ENCODE measurements around the gene IL17RA. TPM values are rescaled to one million over a fixed set of nuclear protein-coding genes. Genes with fewer than 3 reads are reported as not detected.
"Not testable (repeated sequence)": the region's sequence is repeated elsewhere in the genome, so short reads cannot be mapped to it uniquely, and the experiment has no call there.

The IL17RA gene
- polyA plus RNA-seq, 1 experiment = 20.3 TPM

GRCh38 chr22:17140826-17141766 lies 56.3 kb downstream of the IL17RA start:
- CTCF ChIA-PET = interaction anchor here (5.2 kb wide), 1 partner anchor 31 kb away, joined by 26 read pairs; no protein-coding TSS in a partner anchor
- TF ChIP-seq CTCF (IDR thresholded peaks at IDR 0.05; ENCODE audit: low read depth, low read length) = no peak
- POLR2A ChIA-PET = no interaction called here
- no peak for DNase-seq (ENCODE audit: low read depth, low spot score)
- H3K27me3 ChIP-seq (ENCODE audit: control insufficient read depth, insufficient read depth, low read length) = no peaks in the 10 kb centered on the region
- no peak overlapping the region for H3K27ac ChIP-seq (ENCODE audit: low read depth, low read length)
- H3K4me3 ChIP-seq (ENCODE audit: low read depth, low read length) = no peak overlapping the region
- no peaks in the 10 kb centered on the region; the same call in 1 of the 2 replicates for H3K9me3 ChIP-seq (ENCODE audit: control insufficient read depth, insufficient read depth, low read length)

GRCh38 chr22:17143101-17143500 lies 58.3 kb downstream of the IL17RA start:
- no peaks in the 10 kb centered on the region for H3K27me3 ChIP-seq (ENCODE audit: control insufficient read depth, insufficient read depth, low read length)
- no peak for TF ChIP-seq CTCF (IDR thresholded peaks at IDR 0.05; ENCODE audit: low read depth, low read length)
- CTCF ChIA-PET = interaction anchor here (5.2 kb wide), 1 partner anchor 29 kb away, joined by 26 read pairs; no protein-coding TSS in a partner anchor
- no peak overlapping the region for H3K27ac ChIP-seq (ENCODE audit: low read depth, low read length)
- no peak for DNase-seq (ENCODE audit: low read depth, low spot score)
- POLR2A ChIA-PET = no interaction called here
- H3K4me3 ChIP-seq (ENCODE audit: low read depth, low read length) = no peak overlapping the region
- H3K9me3 ChIP-seq (ENCODE audit: control insufficient read depth, insufficient read depth, low read length) = no peaks in the 10 kb centered on the region; the same call in 1 of the 2 replicates

GRCh38 chr22:17143826-17144225 lies 59.0 kb downstream of the IL17RA start:
- no peak overlapping the region for H3K27ac ChIP-seq (ENCODE audit: low read depth, low read length)

GRCh38 chr22:17145021-17145680 lies 60.4 kb downstream of the IL17RA start:
- Histone ChIP-seq H3K9me3 (ENCODE audit: control insufficient read depth, insufficient read depth, low read length) (no peaks in the 10 kb centered on the region; the same call in 1 of the 2 replicates), H3K27ac (ENCODE audit: low read depth, low read length) (no peak overlapping the region), H3K27me3 (ENCODE audit: control insufficient read depth, insufficient read depth, low read length) (no peaks in the 10 kb centered on the region), H3K4me3 (ENCODE audit: low read depth, low read length) (no peak overlapping the region)
- CTCF ChIA-PET = interaction anchor here (0.7 to 5.2 kb wide), 2 partner anchors 23 to 27 kb away, joined by 4 to 26 read pairs; no protein-coding TSS in a partner anchor
- TF ChIP-seq CTCF (IDR thresholded peaks at IDR 0.05; ENCODE audit: low read depth, low read length) = no peak
- POLR2A ChIA-PET = no interaction called here
- no peak for DNase-seq (ENCODE audit: low read depth, low spot score)

More at GRCh38 chr22:17143826-17144225, 59.0 kb downstream of the IL17RA start:
- no peak for DNase-seq (ENCODE audit: low read depth, low spot score)
- H3K4me3 ChIP-seq (ENCODE audit: low read depth, low read length) = no peak overlapping the region
- TF ChIP-seq CTCF (IDR thresholded peaks at IDR 0.05; ENCODE audit: low read depth, low read length) = no peak
- H3K27me3 ChIP-seq (ENCODE audit: control insufficient read depth, insufficient read depth, low read length) = no peaks in the 10 kb centered on the region
- POLR2A ChIA-PET = interaction anchor here (0.8 kb wide), 1 partner anchor 8 kb away, joined by 3 read pairs; no protein-coding TSS in a partner anchor
- no peaks in the 10 kb centered on the region; the same call in 1 of the 2 replicates for H3K9me3 ChIP-seq (ENCODE audit: control insufficient read depth, insufficient read depth, low read length)
- CTCF ChIA-PET = interaction anchor here (5.2 kb wide), 1 partner anchor 28 kb away, joined by 26 read pairs; no protein-coding TSS in a partner anchor

- not testable (repeated sequence) for H3K27me3 ChIP-seq (ENCODE audit: control insufficient read depth, insufficient read depth, low read length)
Measured at GRCh38 chr22:17147458-17147857, 62.7 kb downstream of the IL17RA start.

More at GRCh38 chr22:17147458-17147857, 62.7 kb downstream of the IL17RA start:
- CTCF ChIA-PET = interaction anchor here (9.5 kb wide), 1 partner anchor 25 kb away, joined by 75 read pairs; no protein-coding TSS in a partner anchor
- H3K27ac ChIP-seq (ENCODE audit: low read depth, low read length); POLR2A ChIA-PET; DNase-seq (ENCODE audit: low read depth, low spot score); H3K9me3 ChIP-seq (ENCODE audit: control insufficient read depth, insufficient read depth, low read length); H3K4me3 ChIP-seq (ENCODE audit: low read depth, low read length): not testable (repeated sequence)

All from AG04450 (cell line).